RWPE2 (cell line): ENCODE results near the gene JOSD2.

Experiments used
- ATAC-seq: fragments of 200-7000 bp; cut with Tn5 transposase; 3 replicates; pipeline ENCODE4 v1.9.1; 2021; ENCODE audit warnings: low read depth
- DNase-seq: peaks from one replicate; pipeline ENCODE4 v3.0.0-alpha.2; 2020; ENCODE audit warnings: low spot score
- H3K27ac ChIP-seq: fragments of 450-650 bp; 2 replicates; pipeline ENCODE4 v1.5.1; 2017; ENCODE audit warnings: mild to moderate bottlenecking; ENCODE audit not compliant: poor library complexity, severe bottlenecking
- H3K27me3 ChIP-seq: fragments of 250-450 bp; sonication (Bioruptor Pico); 2 replicates; pipeline ENCODE4 v1.5.1; 2021; ENCODE audit warnings: mild to moderate bottlenecking, moderate library complexity; ENCODE audit not compliant: insufficient read depth, poor library complexity, severe bottlenecking
- H3K36me3 ChIP-seq: fragments of 250-450 bp; sonication (Bioruptor Pico); 2 replicates; pipeline ENCODE4 v1.5.1; 2020; ENCODE audit warnings: low read depth, mild to moderate bottlenecking, moderate library complexity
- H3K4me1 ChIP-seq: fragments of 250-450 bp; sonication (Bioruptor Pico); 2 replicates; pipeline ENCODE4 v1.5.1; 2021; ENCODE audit warnings: mild to moderate bottlenecking, moderate library complexity; ENCODE audit not compliant: insufficient read depth, poor library complexity, severe bottlenecking
- H3K4me3 ChIP-seq: fragments of 250-450 bp; sonication (Bioruptor Pico); 2 replicates; pipeline ENCODE4 v1.5.1; 2021; ENCODE audit warnings: mild to moderate bottlenecking, moderate library complexity; ENCODE audit not compliant: severe bottlenecking
- H3K9me3 ChIP-seq: fragments of 250-450 bp; sonication (Bioruptor Pico); 2 replicates; pipeline ENCODE4 v1.5.1; 2021; ENCODE audit warnings: mild to moderate bottlenecking, moderate library complexity; ENCODE audit not compliant: severe bottlenecking
- CTCF ChIP-seq: fragments of 450-650 bp; IDR thresholded peaks from one replicate; pipeline ENCODE4 v1.5.1; 2017; ENCODE audit warnings: mild to moderate bottlenecking, moderate library complexity; ENCODE audit not compliant: poor library complexity, severe bottlenecking

Gene JOSD2

DNA sequence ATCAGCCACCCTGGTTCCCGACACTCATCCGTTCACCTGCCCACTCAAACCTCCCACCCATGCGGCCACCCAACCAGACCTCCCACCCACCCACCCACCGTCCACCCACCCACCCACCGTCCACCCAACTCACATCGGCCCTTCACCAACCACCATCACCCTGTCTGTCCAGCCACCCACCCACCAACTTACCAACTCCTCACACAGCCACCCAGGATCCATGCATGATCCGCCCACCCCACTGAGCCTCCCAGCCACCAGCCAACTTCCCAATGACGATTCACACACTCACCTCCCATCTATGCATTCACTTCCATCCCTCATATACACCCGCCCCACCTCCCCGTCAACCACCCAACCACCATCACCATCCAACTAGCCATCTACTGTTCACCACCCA is 4.3 kb downstream of the JOSD2 start:
- Histone ChIP-seq H3K4me3 (no peak overlapping the region), H3K4me1 (no peaks in the 10 kb centered on the region), H3K36me3 (no peaks in the 10 kb centered on the region), H3K27me3 (no peaks in the 10 kb centered on the region), H3K27ac (no peak overlapping the region), H3K9me3 (no peaks in the 10 kb centered on the region)
- ATAC-seq: no peak
- no peak for DNase-seq
- TF ChIP-seq CTCF: no peak

- TF ChIP-seq CTCF: no peak
- H3K4me3 ChIP-seq: no peak overlapping the region
- no peak overlapping the region for H3K27ac ChIP-seq
- H3K27me3 ChIP-seq: no peaks in the 10 kb centered on the region
- no peaks in the 10 kb centered on the region for H3K9me3 ChIP-seq
- H3K4me1 ChIP-seq: no peaks in the 10 kb centered on the region
- H3K36me3 ChIP-seq: no peaks in the 10 kb centered on the region
- no peak for DNase-seq
- no peak for ATAC-seq
These were observed 5.0 kb downstream of the JOSD2 start for GRCh38 chr19:50505856-50506611.

- H3K4me1 ChIP-seq: no peaks in the 10 kb centered on the region
- DNase-seq: no peak
- H3K9me3 ChIP-seq: no peaks in the 10 kb centered on the region
- no peaks in the 10 kb centered on the region for H3K36me3 ChIP-seq
- no peaks in the 10 kb centered on the region for H3K27me3 ChIP-seq
- H3K27ac ChIP-seq: no peak overlapping the region
- TF ChIP-seq CTCF: no peak
- no peak overlapping the region for H3K4me3 ChIP-seq
- ATAC-seq: no peak
These were observed 9.2 kb downstream of the JOSD2 start for GRCh38 chr19:50501568-50502475.

- DNase-seq (no peak), ATAC-seq (no peak; the same call in 2 of the 3 replicates)
- TF ChIP-seq CTCF: no peak
- Histone ChIP-seq H3K27me3 (no peaks in the 10 kb centered on the region), H3K36me3 (no peaks in the 10 kb centered on the region), H3K4me1 (no peaks in the 10 kb centered on the region), H3K4me3 (no peak overlapping the region), H3K9me3 (no peaks in the 10 kb centered on the region), H3K27ac (no peak overlapping the region)
These were observed 9.8 kb downstream of the JOSD2 start for GRCh38 chr19:50501186-50501567.
